Karpas-422 (cell line): ENCODE data around the gene RIPK4. TPM values are rescaled to one million over a fixed set of nuclear protein-coding genes. Genes with fewer than 3 reads are reported as not detected.
"Not testable (repeated sequence)": the region's sequence is repeated elsewhere in the genome, so short reads cannot be mapped to it uniquely, and the experiment has no call there.

ENCODE experiments used
- DNase-seq: peaks from one replicate; pipeline ENCODE4 v3.0.0-alpha.2; 2015
- H2AFZ ChIP-seq: fragments of 200-600 bp; sonication (generic); 2 replicates; pipeline ENCODE4 v1.6.1; 2014; ENCODE audit warnings: antibody characterized with exemption, low read length, mixed read lengths
- H3K27ac ChIP-seq: fragments of 200-600 bp; sonication (generic); 2 replicates; pipeline ENCODE4 v1.5.1; 2014; ENCODE audit warnings: mild to moderate bottlenecking, low read length, moderate library complexity
- H3K27me3 ChIP-seq: fragments of 200-600 bp; sonication (generic); 2 replicates; pipeline ENCODE4 v1.6.1; 2014; ENCODE audit warnings: low read length, mixed read lengths
- H3K36me3 ChIP-seq: fragments of 200-600 bp; sonication (generic); 2 replicates; pipeline ENCODE4 v1.6.1; 2014; ENCODE audit warnings: low read length, mixed read lengths; ENCODE audit not compliant: insufficient read depth
- H3K4me1 ChIP-seq: fragments of 200-600 bp; sonication (generic); 2 replicates; pipeline ENCODE4 v1.6.1; 2014; ENCODE audit warnings: mild to moderate bottlenecking, low read length, mixed read lengths
- H3K4me2 ChIP-seq: fragments of 200-600 bp; sonication (generic); 2 replicates; pipeline ENCODE4 v1.6.1; 2014; ENCODE audit warnings: low read length, low read depth, mild to moderate bottlenecking; ENCODE audit not compliant: poor library complexity, severe bottlenecking
- H3K4me3 ChIP-seq: fragments of 200-600 bp; sonication (generic); 2 replicates; pipeline ENCODE4 v1.5.1; 2014; ENCODE audit warnings: mild to moderate bottlenecking, antibody characterized with exemption, low read length, mixed read lengths
- H3K79me2 ChIP-seq: fragments of 200-600 bp; sonication (generic); 2 replicates; pipeline ENCODE4 v1.6.1; 2014; ENCODE audit warnings: mild to moderate bottlenecking, low read length, mixed read lengths
- H3K9ac ChIP-seq: fragments of 200-600 bp; sonication (generic); 2 replicates; pipeline ENCODE4 v1.6.0; 2014; ENCODE audit warnings: low read length
- H3K9me2 ChIP-seq: fragments of 200-600 bp; sonication (generic), shearing (Covaris generic); replicated peaks from 2 replicates; pipeline ENCODE4 v1.6.0; 2014; ENCODE audit warnings: mild to moderate bottlenecking, low read length, moderate library complexity; ENCODE audit not compliant: insufficient read depth
- H3K9me3 ChIP-seq: fragments of 300-700, 200-600 bp; sonication (generic); 2 replicates; pipeline ENCODE4 v1.6.1; 2014; ENCODE audit warnings: low read length, mixed read lengths
- H4K20me1 ChIP-seq: fragments of 200-600 bp; sonication (generic); 2 replicates; pipeline ENCODE4 v1.6.1; 2014; ENCODE audit warnings: mild to moderate bottlenecking, antibody characterized with exemption, low read length, low read depth; ENCODE audit not compliant: insufficient read depth
- total RNA-seq: library from RNA; depleted of rRNA; stranded (reverse); fragments of >200 nt; shearing (Covaris generic); gene quantifications from 2 replicates; pipeline ENCODE4 v1.2.3, GENCODE V29; 2014; ENCODE audit warnings: low replicate concordance

Gene RIPK4
- total RNA-seq, 1 experiment from 2014 or later, result not detected

GRCh38 chr21:41727784-41728763, 38.8 kb downstream of the RIPK4 start:
- no peak overlapping the region for H2AFZ ChIP-seq

GRCh38 chr21:41726970-41727783, 39.7 kb downstream of the RIPK4 start:
- peaks cover 8% of the 10 kb centered on the region for H3K4me1 ChIP-seq
- H3K4me3 ChIP-seq, result no peak overlapping the region
- no peak overlapping the region for H3K4me2 ChIP-seq
- no peak for DNase-seq
- no peak overlapping the region for H2AFZ ChIP-seq
- no peak overlapping the region for H3K9ac ChIP-seq
- no peaks in the 10 kb centered on the region for H3K27me3 ChIP-seq
- no peaks in the 10 kb centered on the region for H3K9me3 ChIP-seq
- H3K27ac ChIP-seq, result no peak overlapping the region
- no peaks in the 10 kb centered on the region for H3K79me2 ChIP-seq
- no peaks in the 10 kb centered on the region for H3K9me2 ChIP-seq
- no peaks in the 10 kb centered on the region for H3K36me3 ChIP-seq
- no peaks in the 10 kb centered on the region for H4K20me1 ChIP-seq

More at GRCh38 chr21:41727784-41728763, 38.8 kb downstream of the RIPK4 start:
- Histone ChIP-seq H3K9ac (no peak overlapping the region), H3K36me3 (no peaks in the 10 kb centered on the region), H3K4me2 (no peak overlapping the region), H3K27ac (no peak overlapping the region), H3K27me3 (no peaks in the 10 kb centered on the region), H3K4me3 (no peak overlapping the region), H4K20me1 (no peaks in the 10 kb centered on the region), H3K9me3 (no peaks in the 10 kb centered on the region), H3K4me1 (peaks cover 8% of the 10 kb centered on the region), H3K9me2 (no peaks in the 10 kb centered on the region), H3K79me2 (no peaks in the 10 kb centered on the region)
- no peak for DNase-seq

- no peak overlapping the region for H3K4me2 ChIP-seq
- H3K27ac ChIP-seq, result no peak overlapping the region
- H3K27me3 ChIP-seq, result no peaks in the 10 kb centered on the region
- DNase-seq, result no peak
- H2AFZ ChIP-seq, result no peak overlapping the region
- H3K36me3 ChIP-seq, result no peaks in the 10 kb centered on the region
- no peaks in the 10 kb centered on the region for H3K9me2 ChIP-seq
- H3K4me3 ChIP-seq, result no peak overlapping the region
- no peaks in the 10 kb centered on the region for H3K79me2 ChIP-seq
- H3K4me1 ChIP-seq, result peaks cover 8% of the 10 kb centered on the region
- no peaks in the 10 kb centered on the region for H4K20me1 ChIP-seq
- H3K9ac ChIP-seq, result no peak overlapping the region
- no peaks in the 10 kb centered on the region for H3K9me3 ChIP-seq
Measured at GRCh38 chr21:41726630-41726969, 40.3 kb downstream of the RIPK4 start.

- H3K4me3 ChIP-seq, result no peak overlapping the region
- H3K36me3 ChIP-seq, result no peaks in the 10 kb centered on the region
- no peak overlapping the region for H3K4me2 ChIP-seq
- H3K4me1 ChIP-seq, result peaks cover 8% of the 10 kb centered on the region
- H2AFZ ChIP-seq, result no peak overlapping the region
- no peak overlapping the region for H3K9ac ChIP-seq
- H4K20me1 ChIP-seq, result no peaks in the 10 kb centered on the region
- no peak overlapping the region for H3K27ac ChIP-seq
- DNase-seq, result no peak
- no peaks in the 10 kb centered on the region for H3K27me3 ChIP-seq
- H3K9me2 ChIP-seq, result no peaks in the 10 kb centered on the region
- H3K79me2 ChIP-seq, result no peaks in the 10 kb centered on the region
- H3K9me3 ChIP-seq, result no peaks in the 10 kb centered on the region
Measured at GRCh38 chr21:41726058-41726558, 40.7 kb downstream of the RIPK4 start.

- no peaks in the 10 kb centered on the region for H3K27me3 ChIP-seq
- no peak overlapping the region for H3K4me3 ChIP-seq
Measured at GRCh38 chr21:41725421-41726031, 41.3 kb downstream of the RIPK4 start.

GRCh38 chr21:41723835-41724234, 43.0 kb downstream of the RIPK4 start:
- H3K9ac ChIP-seq, H3K4me2 ChIP-seq, H2AFZ ChIP-seq, H3K79me2 ChIP-seq, H4K20me1 ChIP-seq, H3K4me1 ChIP-seq, H3K4me3 ChIP-seq, H3K27ac ChIP-seq, H3K27me3 ChIP-seq, H3K9me3 ChIP-seq, H3K36me3 ChIP-seq, DNase-seq, H3K9me2 ChIP-seq: not testable (repeated sequence)

More at GRCh38 chr21:41725421-41726031, 41.3 kb downstream of the RIPK4 start:
- Histone ChIP-seq H3K9me3 (no peaks in the 10 kb centered on the region), H3K27ac (no peak overlapping the region), H3K36me3 (no peaks in the 10 kb centered on the region), H3K9me2 (no peaks in the 10 kb centered on the region), H3K79me2 (no peaks in the 10 kb centered on the region), H3K4me2 (no peak overlapping the region), H3K9ac (no peak overlapping the region), H2AFZ (no peak overlapping the region), H4K20me1 (no peaks in the 10 kb centered on the region), H3K4me1 (peaks cover 8% of the 10 kb centered on the region)
- no peak for DNase-seq

GRCh38 chr21:41722052-41723018, 44.5 kb downstream of the RIPK4 start:
- no peaks in the 10 kb centered on the region for H4K20me1 ChIP-seq
- H3K79me2 ChIP-seq, result no peaks in the 10 kb centered on the region
- H3K9ac ChIP-seq, result no peak overlapping the region
- no peaks in the 10 kb centered on the region for H3K9me2 ChIP-seq
- no peak overlapping the region for H3K4me3 ChIP-seq
- no peak for DNase-seq
- no peaks in the 10 kb centered on the region for H3K4me1 ChIP-seq
- no peak overlapping the region for H2AFZ ChIP-seq
- H3K27me3 ChIP-seq, result no peaks in the 10 kb centered on the region
- H3K36me3 ChIP-seq, result no peaks in the 10 kb centered on the region
- no peak overlapping the region for H3K4me2 ChIP-seq
- no peaks in the 10 kb centered on the region for H3K9me3 ChIP-seq
- no peak overlapping the region for H3K27ac ChIP-seq
